Pulmonary artery endothelial cell (primary cell): ENCODE measurements around the gene INPP4A. TPM values are rescaled to one million over a fixed set of nuclear protein-coding genes. Genes with fewer than 3 reads are reported as not detected.

Experiments used
- DNase-seq: peaks from one replicate; pipeline ENCODE4 v3.0.0-alpha.2; 2011; ENCODE audit warnings: low read depth, low spot score
- total RNA-seq: library from RNA; depleted of rRNA; stranded (reverse); fragments of >200 nt; gene quantifications from 2 replicates; pipeline ENCODE4 v1.2.3, GENCODE V29; 2014

INPP4A gene
- total RNA-seq, 1 donor from 2014 or later: 38.7 TPM

GRCh38 chr2:98460573-98461497 is 16.2 kb downstream of the INPP4A start:
- DNase-seq: no peak

- no peak for DNase-seq
Measured at GRCh38 chr2:98461498-98462049, 16.9 kb downstream of the INPP4A start.

GRCh38 chr2:98463081-98463481 is 18.4 kb downstream of the INPP4A start:
- no peak for DNase-seq

- DNase-seq: no peak
Measured at GRCh38 chr2:98463551-98463971, 18.9 kb downstream of the INPP4A start.

- DNase-seq: no peak
Measured at GRCh38 chr2:98463988-98464771, 19.5 kb downstream of the INPP4A start.

- no peak for DNase-seq
Measured at GRCh38 chr2:98464772-98465310, 20.2 kb downstream of the INPP4A start.

- peak; percentile 40 for DNase-seq
Measured at GRCh38 chr2:98465456-98466226, 21.0 kb downstream of the INPP4A start.

- no peak for DNase-seq
Measured at GRCh38 chr2:98467082-98467536, 22.5 kb downstream of the INPP4A start.

- no peak for DNase-seq
Measured at GRCh38 chr2:98467652-98468051, 23.0 kb downstream of the INPP4A start.

GRCh38 chr2:98468621-98469236 is 24.1 kb downstream of the INPP4A start:
- no peak for DNase-seq

GRCh38 chr2:98469862-98470544 is 25.3 kb downstream of the INPP4A start:
- no peak for DNase-seq

- no peak for DNase-seq
Measured at GRCh38 chr2:98470851-98471255, 26.2 kb downstream of the INPP4A start.

- no peak for DNase-seq
Measured at GRCh38 chr2:98471402-98472131, 26.9 kb downstream of the INPP4A start.

GRCh38 chr2:98472132-98472650 is 27.5 kb downstream of the INPP4A start:
- no peak for DNase-seq

GRCh38 chr2:98472961-98473746 is 28.5 kb downstream of the INPP4A start:
- no peak for DNase-seq

- DNase-seq: no peak
Measured at GRCh38 chr2:98473995-98474780, 29.5 kb downstream of the INPP4A start.

- DNase-seq: no peak
Measured at GRCh38 chr2:98474979-98475632, 30.4 kb downstream of the INPP4A start.
